HepG2 (cell line): ENCODE measurements around the gene CES3. TPM values are rescaled to one million over a fixed set of nuclear protein-coding genes. Genes with fewer than 3 reads are reported as not detected.

Experiments used
- ADNP ChIP-seq: sonication (generic); formaldehyde crosslinking; IDR thresholded peaks from 2 replicates; pipeline ENCODE4 v1.4.0; 2020; ENCODE audit warnings: missing genetic modification reagents
- EHMT2 ChIP-seq: fragments of 200-600 bp; sonication (generic); IDR thresholded peaks from 2 replicates; pipeline ENCODE4 v1.7.0; 2017; ENCODE audit warnings: antibody characterized with exemption, low read depth, low read length, borderline replicate concordance
- ELF1 ChIP-seq: sonication (generic); formaldehyde crosslinking; IDR thresholded peaks from 2 replicates; pipeline ENCODE4 v1.4.0; 2020; ENCODE audit warnings: missing genetic modification reagents
- HMG20A ChIP-seq: IDR thresholded peaks from 2 replicates; pipeline ENCODE4 v1.6.1; 2016; ENCODE audit warnings: borderline replicate concordance
- KDM5B ChIP-seq: sonication (generic); formaldehyde crosslinking; IDR thresholded peaks from 2 replicates; pipeline ENCODE4 v1.4.0; 2020; ENCODE audit warnings: missing genetic modification reagents, mild to moderate bottlenecking, borderline replicate concordance
- KDM6A ChIP-seq: IDR thresholded peaks from 2 replicates; pipeline ENCODE4 v1.6.1; 2016; ENCODE audit warnings: low read depth
- MAFK ChIP-seq, 2 experiments: IDR thresholded peaks in 1 of 2; conservative IDR thresholded peaks in 1 of 2; 2 replicates each; pipeline ENCODE4 v1.6.1; 2011; ENCODE audit warnings: improper control_type of control experiment in 2 of 2, low read length in 2 of 2
- NCOA5 ChIP-seq: sonication (generic); formaldehyde crosslinking; IDR thresholded peaks from 2 replicates; pipeline ENCODE4 v1.4.0; 2020; ENCODE audit warnings: missing genetic modification reagents
- POLR2G ChIP-seq: fragments of 200-400 bp; formaldehyde crosslinking; IDR thresholded peaks from 2 replicates; pipeline ENCODE4 v1.6.1; 2018; ENCODE audit warnings: mild to moderate bottlenecking, low read depth, low read length, moderate library complexity
- REPIN1 ChIP-seq: sonication (generic); formaldehyde crosslinking; IDR thresholded peaks from 2 replicates; pipeline ENCODE4 v1.8.0; 2022; ENCODE audit warnings: missing genetic modification reagents, low read depth, mild to moderate bottlenecking, borderline replicate concordance
- SUZ12 ChIP-seq: fragments of 150-350 bp; IDR thresholded peaks from 2 replicates; pipeline ENCODE4 v1.6.1; 2014; ENCODE audit warnings: low read depth, low read length
- TBP ChIP-seq: sonication (generic); formaldehyde crosslinking; IDR thresholded peaks from 2 replicates; pipeline ENCODE4 v1.5.0; 2020; ENCODE audit warnings: missing genetic modification reagents
- THAP8 ChIP-seq: sonication (generic); formaldehyde crosslinking; IDR thresholded peaks from 2 replicates; pipeline ENCODE4 v1.5.1; 2020; ENCODE audit warnings: missing genetic modification reagents, mild to moderate bottlenecking, borderline replicate concordance
- ZBTB39 ChIP-seq: sonication (generic); formaldehyde crosslinking; IDR thresholded peaks from 2 replicates; pipeline ENCODE4 v1.5.0; 2020; ENCODE audit warnings: missing genetic modification reagents
- ZFP36L2 ChIP-seq: sonication (generic); formaldehyde crosslinking; IDR thresholded peaks from 2 replicates; pipeline ENCODE4 v1.4.0; 2020; ENCODE audit warnings: missing genetic modification reagents
- ZNF33B ChIP-seq: sonication (generic); formaldehyde crosslinking; IDR thresholded peaks from 2 replicates; pipeline ENCODE4 v1.5.1; 2020; ENCODE audit warnings: mild to moderate bottlenecking, missing genetic modification reagents
- polyA plus RNA-seq, 8 experiments: library from polyadenylated mRNA; depleted of rRNA in 3 of 8; stranded (reverse) in 7 of 8; unstranded in 1 of 8; fragments of >200 nt; fragmentation: Illumina TruSeq in 4 of 8; extraction: Trizol in 4 of 8; gene quantifications; 2 replicates each; pipeline versions ENCODE4 v1.2.1 to v1.2.3, GENCODE V29; 2011 to 2016; ENCODE audit warnings: low read depth in 4 of 8, missing spikeins in 1 of 8, mixed read lengths in 1 of 8; ENCODE audit not compliant: insufficient read depth in 1 of 8
- total RNA-seq, 5 experiments: library from RNA; depleted of rRNA; stranded (reverse); fragments of >200 nt; fragmentation: Illumina TruSeq; extraction: Trizol; gene quantifications; 2 replicates each; pipeline ENCODE4 v1.2.3, GENCODE V29; 2016; ENCODE audit warnings: low read depth in 1 of 5
- TF ChIP-seq, protein P1 (sequence below): sonication (generic); formaldehyde crosslinking; IDR thresholded peaks from 2 replicates; pipeline ENCODE4 v1.9.0; 2022; ENCODE audit warnings: low read depth, missing genetic modification reagents
- TF ChIP-seq, protein P2 (sequence below): sonication (generic); formaldehyde crosslinking; IDR thresholded peaks from 2 replicates; pipeline ENCODE4 v1.5.0; 2020; ENCODE audit warnings: missing genetic modification reagents
- TF ChIP-seq, protein P3 (sequence below): fragments of 450-650 bp; IDR thresholded peaks from 2 replicates; pipeline ENCODE4 v1.6.1; 2017; ENCODE audit warnings: mild to moderate bottlenecking

The CES3 gene
- total and polyA plus RNA-seq, 2 of the 13 experiments (the other 11 are each of a cell fraction or from before 2014, with no cell fraction given) = 6.6 to 17.4 TPM

GRCh38 chr16:66934138-66934838 lies 26.8 kb upstream of the CES3 start, which contains the start of gene CIAO2B (continued):
- no peak for TF ChIP-seq MAFK (conservative IDR thresholded peaks at IDR 0.05 in 1 of 2, IDR thresholded peaks at IDR 0.05 in 1 of 2; ENCODE audit: low read length in 2 of 2)
- TF ChIP-seq, protein P1, sequence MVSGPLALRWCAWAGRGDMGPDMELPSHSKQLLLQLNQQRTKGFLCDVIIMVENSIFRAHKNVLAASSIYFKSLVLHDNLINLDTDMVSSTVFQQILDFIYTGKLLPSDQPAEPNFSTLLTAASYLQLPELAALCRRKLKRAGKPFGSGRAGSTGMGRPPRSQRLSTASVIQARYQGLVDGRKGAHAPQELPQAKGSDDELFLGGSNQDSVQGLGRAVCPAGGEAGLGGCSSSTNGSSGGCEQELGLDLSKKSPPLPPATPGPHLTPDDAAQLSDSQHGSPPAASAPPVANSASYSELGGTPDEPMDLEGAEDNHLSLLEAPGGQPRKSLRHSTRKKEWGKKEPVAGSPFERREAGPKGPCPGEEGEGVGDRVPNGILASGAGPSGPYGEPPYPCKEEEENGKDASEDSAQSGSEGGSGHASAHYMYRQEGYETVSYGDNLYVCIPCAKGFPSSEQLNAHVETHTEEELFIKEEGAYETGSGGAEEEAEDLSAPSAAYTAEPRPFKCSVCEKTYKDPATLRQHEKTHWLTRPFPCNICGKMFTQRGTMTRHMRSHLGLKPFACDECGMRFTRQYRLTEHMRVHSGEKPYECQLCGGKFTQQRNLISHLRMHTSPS (CRISPR knock-in tag) = peak; percentile 87
- no peak for TF ChIP-seq TBP (CRISPR knock-in tag)
- TF ChIP-seq HMG20A (CRISPR knock-in tag) = no peak
- 0 out of 2 replicates have a peak, but pooled peaks have one; percentile 26 for TF ChIP-seq ZFP36L2 (CRISPR knock-in tag)
- peak; percentile 85 for TF ChIP-seq ADNP (CRISPR knock-in tag)
- TF ChIP-seq ELF1 (CRISPR knock-in tag) = peak; percentile 99
- TF ChIP-seq ZNF33B (CRISPR knock-in tag) = no peak; the same call in 1 of the 2 replicates
- TF ChIP-seq POLR2G = peak; percentile 97
- TF ChIP-seq THAP8 = peak; percentile 77; the same call in 1 of the 2 replicates
- TF ChIP-seq, protein P2, sequence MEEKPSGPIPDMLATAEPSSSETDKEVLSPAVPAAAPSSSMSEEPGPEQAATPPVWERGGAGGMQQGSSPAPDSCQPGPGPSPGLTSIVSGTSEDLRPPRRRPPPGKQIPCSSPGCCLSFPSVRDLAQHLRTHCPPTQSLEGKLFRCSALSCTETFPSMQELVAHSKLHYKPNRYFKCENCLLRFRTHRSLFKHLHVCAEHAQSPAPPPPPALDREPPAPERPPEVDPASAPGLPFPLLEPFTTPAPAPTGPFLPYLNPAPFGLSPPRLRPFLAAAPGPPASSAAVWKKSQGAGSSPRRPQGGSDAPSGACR (CRISPR knock-in tag) = peak; percentile 70; the same call in 1 of the 2 replicates
- no peak for TF ChIP-seq EHMT2
- no peak; the same call in 1 of the 2 replicates for TF ChIP-seq NCOA5
- TF ChIP-seq KDM6A (CRISPR knock-in tag) = peak; percentile 41; the same call in 1 of the 2 replicates
- TF ChIP-seq, protein P3, sequence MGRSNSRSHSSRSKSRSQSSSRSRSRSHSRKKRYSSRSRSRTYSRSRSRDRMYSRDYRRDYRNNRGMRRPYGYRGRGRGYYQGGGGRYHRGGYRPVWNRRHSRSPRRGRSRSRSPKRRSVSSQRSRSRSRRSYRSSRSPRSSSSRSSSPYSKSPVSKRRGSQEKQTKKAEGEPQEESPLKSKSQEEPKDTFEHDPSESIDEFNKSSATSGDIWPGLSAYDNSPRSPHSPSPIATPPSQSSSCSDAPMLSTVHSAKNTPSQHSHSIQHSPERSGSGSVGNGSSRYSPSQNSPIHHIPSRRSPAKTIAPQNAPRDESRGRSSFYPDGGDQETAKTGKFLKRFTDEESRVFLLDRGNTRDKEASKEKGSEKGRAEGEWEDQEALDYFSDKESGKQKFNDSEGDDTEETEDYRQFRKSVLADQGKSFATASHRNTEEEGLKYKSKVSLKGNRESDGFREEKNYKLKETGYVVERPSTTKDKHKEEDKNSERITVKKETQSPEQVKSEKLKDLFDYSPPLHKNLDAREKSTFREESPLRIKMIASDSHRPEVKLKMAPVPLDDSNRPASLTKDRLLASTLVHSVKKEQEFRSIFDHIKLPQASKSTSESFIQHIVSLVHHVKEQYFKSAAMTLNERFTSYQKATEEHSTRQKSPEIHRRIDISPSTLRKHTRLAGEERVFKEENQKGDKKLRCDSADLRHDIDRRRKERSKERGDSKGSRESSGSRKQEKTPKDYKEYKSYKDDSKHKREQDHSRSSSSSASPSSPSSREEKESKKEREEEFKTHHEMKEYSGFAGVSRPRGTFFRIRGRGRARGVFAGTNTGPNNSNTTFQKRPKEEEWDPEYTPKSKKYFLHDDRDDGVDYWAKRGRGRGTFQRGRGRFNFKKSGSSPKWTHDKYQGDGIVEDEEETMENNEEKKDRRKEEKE = no peak
- peak; percentile 94 for TF ChIP-seq KDM5B (CRISPR knock-in tag)
- peak; percentile 80 for TF ChIP-seq REPIN1 (CRISPR knock-in tag)
- no peak for TF ChIP-seq ZBTB39 (CRISPR knock-in tag)
- no peak for TF ChIP-seq SUZ12
